Activated gamma-delta T cell (primary cell): ENCODE data around the gene H1-8.
"Not testable (repeated sequence)": the region's sequence is repeated elsewhere in the genome, so short reads cannot be mapped to it uniquely, and the experiment has no call there.

Experiments used
- DNase-seq: peaks from one replicate; lab custom pipeline; 2025; lab: John Stamatoyannopoulos, UW

H1-8 gene

DNA sequence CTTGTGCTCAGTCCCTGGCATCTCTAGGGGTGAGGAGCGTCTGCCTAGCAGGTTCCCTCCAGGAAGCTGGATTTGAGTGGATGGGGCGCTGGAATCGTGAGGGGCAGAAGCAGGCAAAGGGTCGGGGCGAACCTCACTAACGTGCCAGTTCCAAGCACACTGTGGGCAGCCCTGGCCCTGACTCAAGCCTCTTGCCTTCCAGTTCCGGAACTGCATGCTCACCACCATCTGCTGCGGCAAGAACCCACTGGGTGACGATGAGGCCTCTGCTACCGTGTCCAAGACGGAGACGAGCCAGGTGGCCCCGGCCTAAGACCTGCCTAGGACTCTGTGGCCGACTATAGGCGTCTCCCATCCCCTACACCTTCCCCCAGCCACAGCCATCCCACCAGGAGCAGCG, 9.6 kb upstream of the H1-8 start:
- DNase-seq, result no peak

DNA sequence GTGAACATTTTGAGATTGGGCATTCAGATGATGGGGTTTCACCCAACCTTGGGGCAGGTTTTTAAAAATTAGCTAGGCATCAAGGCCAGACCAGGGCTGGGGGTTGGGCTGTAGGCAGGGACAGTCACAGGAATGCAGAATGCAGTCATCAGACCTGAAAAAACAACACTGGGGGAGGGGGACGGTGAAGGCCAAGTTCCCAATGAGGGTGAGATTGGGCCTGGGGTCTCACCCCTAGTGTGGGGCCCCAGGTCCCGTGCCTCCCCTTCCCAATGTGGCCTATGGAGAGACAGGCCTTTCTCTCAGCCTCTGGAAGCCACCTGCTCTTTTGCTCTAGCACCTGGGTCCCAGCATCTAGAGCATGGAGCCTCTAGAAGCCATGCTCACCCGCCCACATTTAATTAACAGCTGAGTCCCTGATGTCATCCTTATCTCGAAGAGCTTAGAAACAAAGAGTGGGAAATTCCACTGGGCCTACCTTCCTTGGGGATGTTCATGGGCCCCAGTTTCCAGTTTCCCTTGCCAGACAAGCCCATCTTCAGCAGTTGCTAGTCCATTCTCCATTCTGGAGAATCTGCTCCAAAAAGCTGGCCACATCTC, 8.4 kb upstream of the H1-8 start:
- DNase-seq, result no peak

DNA sequence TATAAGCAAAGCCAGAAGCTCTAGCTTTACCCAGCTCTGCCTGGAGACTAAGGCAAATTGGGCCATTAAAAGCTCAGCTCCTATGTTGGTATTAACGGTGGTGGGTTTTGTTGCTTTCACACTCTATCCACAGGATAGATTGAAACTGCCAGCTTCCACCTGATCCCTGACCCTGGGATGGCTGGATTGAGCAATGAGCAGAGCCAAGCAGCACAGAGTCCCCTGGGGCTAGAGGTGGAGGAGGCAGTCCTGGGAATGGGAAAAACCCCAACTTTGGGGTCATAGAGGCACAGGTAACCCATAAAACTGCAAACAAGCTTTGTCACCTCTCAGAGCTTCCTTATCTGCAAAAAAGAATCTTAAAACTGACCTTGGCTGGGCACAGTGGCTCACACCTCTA, 7.9 kb upstream of the H1-8 start:
- DNase-seq, result no peak

DNA sequence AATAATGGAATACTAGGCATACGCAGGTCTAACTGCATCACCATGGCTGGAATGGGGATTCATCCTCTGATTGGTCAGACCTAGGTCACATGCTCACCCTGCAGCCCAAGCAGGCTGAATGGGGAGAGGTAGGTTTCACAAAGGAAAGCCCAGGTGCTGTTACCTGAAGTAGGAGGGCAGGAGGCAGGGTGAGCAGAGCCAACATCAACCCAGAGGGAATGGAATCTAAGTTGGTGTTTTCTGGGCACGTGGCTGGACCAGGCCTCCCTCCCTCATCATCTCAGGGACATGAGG, 6.7 kb upstream of the H1-8 start:
- DNase-seq, result no peak

DNA sequence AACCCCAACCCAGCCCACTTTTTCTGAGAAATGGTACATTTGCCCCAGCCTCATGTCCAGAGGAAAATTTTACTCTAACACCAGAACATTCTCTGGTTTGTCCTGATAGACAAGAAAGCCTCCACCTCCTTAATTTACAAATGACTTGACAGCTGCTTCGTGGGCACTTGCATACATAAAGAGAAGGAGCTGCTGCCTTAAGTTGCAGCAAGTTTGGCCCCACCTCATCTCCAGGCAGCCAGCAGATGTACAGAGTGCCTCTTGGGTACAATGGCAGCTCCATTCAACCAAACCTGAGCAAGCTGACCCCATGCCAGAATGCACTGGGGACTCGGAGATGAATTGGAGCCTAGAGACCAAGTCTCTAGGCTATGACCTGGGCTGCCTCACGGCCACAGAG, 6.2 kb upstream of the H1-8 start:
- no peak for DNase-seq

DNA sequence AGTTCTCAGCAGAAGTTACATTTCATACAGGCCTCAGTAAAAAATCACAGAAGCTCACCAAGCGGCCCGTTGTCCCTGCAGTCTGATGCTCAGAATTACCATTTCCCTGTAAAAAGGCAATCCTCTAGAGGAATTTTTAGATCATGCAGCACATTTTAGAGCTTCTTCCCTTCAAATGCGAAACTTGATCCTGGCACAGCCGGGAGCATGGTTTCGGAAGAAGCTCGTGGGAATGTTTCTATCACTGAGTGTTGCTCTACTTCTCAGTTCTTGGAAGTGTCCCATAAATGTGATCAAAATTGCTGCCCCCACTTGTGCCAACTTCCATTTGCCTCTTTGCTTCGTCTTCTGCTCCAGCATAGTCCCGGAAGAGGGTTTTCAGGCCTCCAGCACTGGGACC, 3.8 kb upstream of the H1-8 start:
- DNase-seq, result no peak

DNA sequence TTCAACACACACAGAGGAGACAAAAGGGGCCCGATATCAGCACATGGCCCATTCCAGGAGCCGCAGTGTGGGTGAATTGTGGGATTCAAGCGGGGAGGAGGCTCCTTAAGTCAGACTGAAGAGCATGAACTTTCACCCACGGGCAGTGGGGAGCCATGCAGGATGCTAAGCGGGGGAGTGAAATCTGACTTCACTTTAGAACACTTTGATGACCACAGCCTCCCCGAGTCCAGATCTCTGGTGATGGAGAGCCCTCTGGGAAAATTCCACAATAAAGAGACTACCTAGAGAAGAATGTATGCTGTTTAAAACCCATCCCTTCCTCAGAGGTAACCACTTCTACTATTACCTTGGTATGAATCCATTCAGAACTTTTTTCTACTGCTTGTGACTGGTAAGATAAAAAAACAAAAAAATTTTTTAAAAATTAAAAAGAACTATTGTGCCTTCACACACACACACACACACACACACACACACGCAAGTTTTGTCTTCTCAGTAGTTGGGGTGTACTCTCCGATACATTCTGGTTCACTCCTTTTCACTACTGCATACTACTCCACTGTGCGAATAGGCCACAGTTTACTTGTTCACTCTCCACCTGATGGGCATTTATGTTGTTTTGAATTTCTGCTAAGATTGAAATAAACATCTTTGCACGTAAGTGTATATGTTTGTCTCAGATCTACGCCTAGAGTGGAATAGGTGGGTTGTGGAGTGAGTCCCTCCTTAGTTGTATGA, 2.0 kb upstream of the H1-8 start:
- no peak for DNase-seq

DNA sequence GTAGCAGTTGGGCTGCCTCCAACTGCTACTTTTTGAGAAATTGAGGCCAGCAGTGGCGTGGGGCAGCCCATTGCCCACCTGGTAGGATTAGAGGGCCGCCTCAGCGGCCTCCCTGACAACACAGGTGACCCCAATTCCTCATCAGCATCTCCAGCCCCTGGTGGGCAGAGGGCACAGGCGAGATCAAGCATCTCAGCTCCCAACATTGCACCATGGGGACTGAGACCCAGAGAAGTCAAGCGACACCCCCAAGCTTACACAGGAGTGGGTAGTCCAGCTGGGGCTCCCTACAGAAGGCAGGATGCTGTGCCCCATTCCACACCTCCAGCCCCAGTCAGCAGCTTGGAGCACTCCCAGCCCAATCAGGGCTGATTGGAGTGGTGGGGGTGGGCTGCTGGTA, 228 bp upstream of the H1-8 start:
- no peak for DNase-seq

DNA sequence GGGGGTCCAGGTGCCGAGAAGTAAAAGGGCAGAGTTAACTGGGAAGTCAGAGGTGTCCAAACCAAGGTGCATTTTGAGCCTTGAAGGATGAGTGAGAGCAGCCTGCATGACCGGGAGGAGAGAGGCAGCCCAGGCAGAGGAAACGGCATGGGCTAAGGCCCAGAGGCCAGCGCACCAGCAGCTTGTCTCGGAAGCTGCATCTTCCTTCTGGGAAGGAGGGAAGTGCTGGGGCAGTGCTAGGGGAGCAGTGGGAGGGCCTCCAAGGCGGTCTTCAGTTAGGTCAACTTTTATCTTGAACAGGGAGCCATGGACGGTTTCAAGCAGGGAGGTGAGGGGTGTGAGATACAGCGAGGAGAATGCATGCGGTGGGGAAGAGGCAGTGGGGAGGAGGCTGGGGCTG, 1.0 kb downstream of the H1-8 start:
- DNase-seq, result no peak

DNA sequence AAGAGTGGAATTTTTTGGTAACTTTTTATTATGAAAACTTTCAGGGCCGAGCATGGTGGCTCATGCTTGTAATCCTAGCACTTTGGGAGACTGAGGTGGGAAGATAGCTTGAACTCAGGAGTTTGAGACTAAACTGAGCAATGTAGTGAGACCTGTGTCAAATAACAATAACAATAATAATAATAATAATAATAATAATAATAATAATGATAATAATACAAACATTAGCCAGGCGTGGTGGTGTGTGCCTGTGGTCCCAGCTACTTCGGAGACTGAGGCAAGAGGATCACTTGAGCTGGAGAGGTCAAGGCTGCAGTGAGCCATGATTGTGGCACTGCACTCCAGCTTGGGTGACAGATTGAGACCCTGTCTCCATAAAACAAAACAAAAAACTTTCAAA, 3.0 kb downstream of the H1-8 start:
- not testable (repeated sequence) for DNase-seq

DNA sequence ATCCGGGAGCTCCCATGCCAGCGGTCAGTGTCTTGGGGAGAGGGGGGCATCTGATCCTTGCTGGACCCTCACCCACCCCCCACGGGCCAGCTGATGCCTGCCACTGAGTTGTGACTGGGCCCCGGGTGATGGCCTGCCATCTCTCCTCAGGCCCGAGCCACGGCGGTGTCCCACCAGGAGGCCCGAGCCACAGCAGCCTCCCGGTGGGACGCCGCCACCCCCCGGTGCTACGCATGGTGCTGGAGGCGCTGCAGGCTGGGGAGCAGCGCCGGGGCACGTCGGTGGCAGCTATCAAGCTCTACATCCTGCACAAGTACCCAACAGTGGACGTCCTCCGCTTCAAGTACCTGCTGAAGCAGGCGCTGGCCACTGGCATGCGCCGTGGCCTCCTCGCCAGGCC, 4.3 kb downstream of the H1-8 start:
- DNase-seq, result no peak

DNA sequence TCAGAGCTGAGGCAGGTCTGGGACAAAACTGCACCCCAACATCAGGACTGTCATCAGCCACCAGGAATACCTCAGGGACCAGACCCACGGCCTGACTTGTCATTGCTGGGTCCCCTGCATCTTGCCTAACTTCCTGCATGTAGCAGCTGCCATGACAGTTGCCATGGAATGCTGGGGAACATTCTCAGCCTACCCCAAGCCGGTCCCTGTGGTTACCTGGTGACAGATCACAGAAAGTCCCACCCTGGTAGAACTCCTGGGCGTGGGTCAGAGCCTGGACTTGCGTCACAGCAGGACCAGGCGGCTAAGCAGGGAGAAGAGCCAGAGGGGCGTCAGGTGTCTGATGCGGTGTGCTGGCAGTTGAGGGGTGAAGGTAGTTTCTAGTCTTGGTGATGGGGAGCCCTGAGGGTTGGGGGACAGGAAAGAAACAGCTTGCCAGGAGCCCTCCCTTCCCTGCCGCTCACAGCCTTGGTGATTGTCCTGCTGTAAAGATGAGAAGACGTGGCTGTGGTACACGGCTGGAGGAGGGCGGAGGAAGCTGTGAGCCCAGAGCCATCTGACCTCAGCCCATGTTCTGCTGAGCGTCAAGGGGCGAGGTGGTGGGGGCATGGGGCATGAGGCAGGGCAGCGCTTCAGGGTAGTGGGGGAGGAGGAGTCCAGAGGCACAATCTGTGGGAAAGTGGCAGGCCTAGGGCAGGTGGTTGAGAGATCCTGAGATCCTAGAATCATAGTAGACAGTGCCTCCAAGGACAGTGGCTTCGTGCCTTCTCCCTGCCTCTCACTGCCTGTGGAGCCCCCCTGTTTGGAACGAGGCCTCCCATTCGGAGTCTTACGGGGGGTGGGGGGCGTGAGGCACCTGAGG, 5.4 kb downstream of the H1-8 start:
- no peak for DNase-seq

DNA sequence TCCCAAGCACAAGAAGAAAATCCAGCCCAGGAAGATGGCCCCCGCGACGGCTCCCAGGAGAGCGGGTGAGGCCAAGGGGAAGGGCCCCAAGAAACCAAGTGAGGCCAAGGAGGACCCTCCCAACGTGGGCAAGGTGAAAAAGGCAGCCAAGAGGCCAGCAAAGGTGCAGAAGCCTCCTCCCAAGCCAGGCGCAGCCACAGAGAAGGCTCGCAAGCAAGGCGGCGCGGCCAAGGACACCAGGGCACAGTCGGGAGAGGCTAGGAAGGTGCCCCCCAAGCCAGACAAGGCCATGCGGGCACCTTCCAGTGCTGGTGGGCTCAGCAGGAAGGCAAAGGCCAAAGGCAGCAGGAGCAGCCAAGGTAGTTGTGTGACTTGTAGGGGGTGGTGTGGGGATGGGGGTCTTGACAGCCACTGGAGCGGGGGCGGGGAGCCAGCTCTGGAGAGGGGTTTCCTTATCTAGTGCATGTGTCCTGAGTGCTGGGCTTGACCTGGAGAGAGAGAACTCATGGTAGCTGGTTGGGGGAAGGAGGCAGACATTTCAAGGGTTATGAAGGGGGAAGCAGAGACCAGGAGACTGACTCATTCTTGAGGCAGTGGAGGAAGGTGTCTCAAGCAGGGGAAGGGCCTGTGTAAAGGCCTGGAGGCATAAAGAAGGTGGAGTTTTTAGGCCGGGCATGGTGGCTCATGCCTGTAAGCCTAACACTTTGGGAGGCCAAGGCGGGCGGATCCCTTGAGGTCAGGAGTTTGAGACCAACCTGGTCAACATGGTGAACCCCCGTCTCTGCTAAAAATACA, 6.2 kb downstream of the H1-8 start:
- DNase-seq, result no peak

DNA sequence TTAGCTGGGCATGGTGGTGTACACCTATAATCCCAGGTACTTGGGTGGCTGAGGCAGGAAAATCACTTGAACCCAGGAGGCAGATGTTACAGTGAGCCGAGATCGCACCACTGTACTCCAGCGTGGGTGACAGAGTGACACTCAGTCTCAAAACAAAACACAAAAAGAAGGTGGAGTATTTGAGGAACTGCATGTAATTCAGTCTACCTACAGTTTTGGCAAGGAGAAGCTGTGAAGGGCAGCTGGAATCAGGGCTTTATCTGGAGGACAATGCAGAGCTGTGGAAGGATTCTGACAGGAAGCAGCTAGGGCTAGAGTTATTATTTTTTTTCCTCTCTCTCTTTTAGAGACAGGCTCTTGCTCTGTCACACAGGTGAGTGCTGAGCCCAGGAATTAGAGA, 6.8 kb downstream of the H1-8 start:
- no peak for DNase-seq

DNA sequence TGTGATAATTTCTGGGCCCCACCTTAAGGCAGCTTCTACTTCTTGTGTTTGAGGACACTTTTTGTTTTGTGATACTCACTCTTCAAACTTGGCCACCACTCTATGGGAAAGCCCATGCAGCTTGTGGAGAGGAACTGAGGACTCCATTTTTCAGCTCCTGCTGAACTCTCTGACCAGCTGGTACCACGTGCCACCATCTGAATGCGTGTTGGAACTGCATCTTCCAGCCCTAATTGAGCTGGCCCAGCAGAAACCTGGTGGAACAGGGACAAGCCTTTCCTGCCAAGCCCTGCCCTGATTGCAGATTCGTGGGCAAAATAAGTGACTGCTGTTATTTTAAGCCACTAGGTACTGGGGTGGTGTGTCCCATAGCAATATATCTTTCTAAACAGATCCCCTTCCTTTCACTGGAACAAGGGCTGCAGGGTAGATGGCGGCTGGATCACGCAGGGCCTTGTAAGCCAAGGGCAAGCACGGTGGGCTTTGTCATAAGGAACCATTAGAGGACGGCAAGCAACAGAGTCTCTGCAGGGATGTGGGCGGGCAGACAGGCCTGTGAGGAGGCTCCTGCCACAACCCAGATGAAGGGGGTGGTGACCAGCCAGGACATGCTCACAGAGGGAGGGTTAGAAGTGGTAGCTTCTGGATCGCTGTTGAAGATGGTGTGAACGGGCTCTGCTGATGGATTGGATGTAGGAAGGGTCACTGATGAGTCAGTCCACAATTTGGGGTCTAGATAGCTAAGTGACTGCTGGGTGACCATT, 9.5 kb downstream of the H1-8 start:
- DNase-seq, result no peak

DNA sequence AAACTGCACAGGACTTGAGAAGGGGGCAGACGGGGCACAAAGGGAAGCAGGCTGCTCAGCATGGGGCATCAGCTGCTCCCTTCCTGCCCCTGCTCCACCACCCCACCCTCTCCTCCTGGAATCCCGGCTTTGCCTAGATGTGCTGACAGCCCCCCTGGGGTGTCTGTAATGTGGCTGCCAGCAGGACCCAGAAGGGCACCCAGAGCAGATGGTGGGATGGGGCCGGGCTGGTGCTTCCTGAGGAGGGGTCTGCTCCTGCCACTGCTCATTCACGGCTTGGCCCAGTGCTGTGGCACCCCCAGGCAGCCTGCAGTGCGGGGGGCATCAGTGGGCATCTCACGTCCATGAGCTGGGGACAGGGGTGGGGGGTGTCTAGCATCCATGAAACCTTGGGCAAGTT, 10.2 kb downstream of the H1-8 start:
- no peak for DNase-seq

DNA sequence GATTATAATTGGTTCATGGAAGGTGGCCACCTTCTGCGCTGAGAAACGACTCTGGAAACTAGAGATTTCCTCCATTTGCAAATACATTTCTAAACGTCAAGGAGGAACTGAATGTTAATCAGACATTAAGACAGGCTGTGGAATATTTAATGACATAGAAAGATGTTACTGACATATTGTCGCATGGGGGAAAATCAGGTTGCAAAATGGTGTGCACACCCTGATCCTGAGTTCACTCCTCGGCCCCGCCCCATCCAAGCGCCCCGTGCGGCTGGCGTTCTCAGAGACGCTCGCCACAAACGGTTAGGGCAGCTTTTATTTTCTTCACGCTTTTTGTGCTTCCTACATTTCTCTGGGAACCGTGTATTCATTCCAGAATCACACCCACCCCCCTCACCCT, 10.7 kb downstream of the H1-8 start:
- DNase-seq, result no peak

DNA sequence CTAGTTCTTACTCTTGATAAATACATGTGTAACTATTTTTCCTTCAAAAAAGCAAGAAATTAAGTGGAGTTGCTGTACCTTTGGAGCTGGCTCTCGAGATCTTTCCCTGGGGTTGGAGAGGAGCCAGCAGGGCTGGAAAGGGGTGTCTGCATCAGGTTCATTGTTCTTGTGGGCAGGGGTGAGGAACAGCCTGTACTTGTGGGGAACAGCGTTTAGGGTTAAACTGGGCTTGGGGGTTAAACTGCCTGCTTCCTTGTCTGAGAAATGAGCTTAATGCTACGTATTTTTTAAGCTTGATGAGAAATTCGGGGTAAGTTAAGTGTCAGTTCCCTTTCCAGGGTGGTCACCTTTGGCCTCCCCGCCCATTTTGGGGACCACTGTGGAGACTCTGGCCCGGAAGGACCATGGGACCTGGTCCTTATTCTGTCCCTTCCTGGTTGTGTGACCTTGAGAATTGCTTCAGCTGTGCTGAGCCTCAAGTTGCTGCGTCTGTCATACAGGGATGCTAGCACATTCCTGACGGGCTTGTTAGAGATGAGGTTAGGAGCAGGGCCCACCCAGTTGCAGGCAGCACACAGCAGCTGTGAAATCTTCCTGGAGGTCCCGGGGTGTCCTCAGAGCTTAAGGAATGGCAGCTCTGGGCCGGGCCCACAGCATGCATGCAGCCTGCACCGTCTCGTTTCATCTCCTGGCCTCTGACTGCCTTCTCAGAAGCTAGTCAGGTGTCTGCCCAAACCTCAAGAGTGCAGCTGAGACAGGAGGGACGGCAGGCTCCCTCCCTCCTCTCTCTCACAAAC, 11.6 kb downstream of the H1-8 start:
- DNase-seq, result no peak

DNA sequence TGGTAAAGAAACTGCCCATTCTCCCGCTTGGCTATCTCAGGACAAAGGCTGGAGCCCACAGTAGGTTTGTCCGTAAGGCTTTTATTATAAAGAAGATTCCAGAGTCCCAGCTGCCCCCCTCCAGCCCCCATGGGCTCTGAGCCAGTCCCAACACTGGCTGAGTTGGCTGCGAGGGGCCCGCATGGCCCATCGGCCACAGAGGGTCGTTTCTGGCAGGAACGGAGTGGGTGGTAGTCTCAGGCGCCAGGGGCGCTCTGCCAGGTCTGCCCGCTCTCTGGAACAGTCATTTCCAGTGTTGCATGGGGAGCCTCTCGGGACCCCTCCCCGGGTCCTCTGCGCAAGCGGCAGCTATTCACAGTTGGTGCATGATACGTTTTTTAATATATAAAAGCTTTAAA, 12.2 kb downstream of the H1-8 start:
- no peak for DNase-seq

DNA sequence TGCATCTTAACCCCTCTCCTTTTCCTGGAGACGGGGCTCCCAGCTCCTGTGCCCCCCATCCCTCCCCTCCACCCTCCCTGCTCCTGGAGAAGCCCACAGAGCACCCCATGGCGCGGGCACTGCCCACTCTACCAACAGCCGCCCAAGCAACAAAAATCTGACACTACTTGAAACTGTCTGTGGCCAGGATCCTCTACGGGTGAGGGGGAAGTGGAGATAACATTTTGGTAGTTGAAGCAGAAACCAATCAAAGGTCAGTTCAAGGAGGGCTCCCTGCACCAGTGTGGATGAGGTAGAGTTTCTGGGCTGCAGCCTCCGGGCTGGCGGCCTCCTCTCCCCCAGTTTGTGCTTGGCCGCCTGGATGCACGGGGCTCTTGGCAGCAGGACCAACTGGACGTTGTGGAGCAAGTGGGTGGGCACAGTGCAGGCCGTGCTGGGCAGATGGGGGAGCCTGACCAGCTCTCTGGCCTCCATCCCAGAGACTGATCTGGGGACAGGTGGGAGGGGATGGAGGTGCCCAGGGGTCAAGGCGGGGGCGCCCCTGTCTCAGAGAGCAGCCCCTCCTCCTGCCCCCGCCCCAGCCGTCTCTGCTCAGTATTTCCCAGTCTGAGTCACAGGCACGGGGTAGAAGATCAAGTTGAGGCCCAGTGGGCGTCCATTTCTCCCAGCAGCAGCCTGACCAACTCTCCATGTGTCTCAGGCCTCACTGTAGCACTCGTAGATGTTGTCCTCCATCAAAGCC, 12.8 kb downstream of the H1-8 start:
- no peak for DNase-seq
